Neural progenitor cell (in vitro differentiated cells): Measurements from ENCODE around the gene MKX. TPM values are rescaled to one million over a fixed set of nuclear protein-coding genes. Genes with fewer than 3 reads are reported as not detected.

Source experiments
- DNase-seq: peaks from one replicate; pipeline ENCODE4 v3.0.0-alpha.2; 2016; ENCODE audit warnings: low spot score
- H2AFZ ChIP-seq: fragments of 200-600 bp; sonication (generic); replicated peaks from 2 replicates; pipeline ENCODE4 v1.6.1; 2016; ENCODE audit warnings: antibody characterized with exemption
- H3F3A ChIP-seq: fragments of 200-600 bp; sonication (generic); 2 replicates; pipeline ENCODE4 v1.6.1; 2016; ENCODE audit warnings: antibody characterized with exemption, low read depth
- H3K27ac ChIP-seq: fragments of 200-600 bp; sonication (generic); 2 replicates; pipeline ENCODE4 v1.5.1; 2016; ENCODE audit warnings: mild to moderate bottlenecking
- H3K27me3 ChIP-seq: fragments of 200-600 bp; sonication (generic); 2 replicates; pipeline ENCODE4 v1.6.1; 2016; ENCODE audit warnings: mild to moderate bottlenecking, moderate library complexity
- H3K36me3 ChIP-seq: fragments of 200-600 bp; sonication (generic); 2 replicates; pipeline ENCODE4 v1.5.1; 2016
- H3K4me1 ChIP-seq: fragments of 200-600 bp; sonication (generic); 2 replicates; pipeline ENCODE4 v1.6.1; 2016; ENCODE audit warnings: mixed run types
- H3K4me2 ChIP-seq: fragments of 200-600 bp; sonication (generic); 2 replicates; pipeline ENCODE4 v1.6.1; 2016
- H3K4me3 ChIP-seq: fragments of 200-600 bp; sonication (generic); 2 replicates; pipeline ENCODE4 v1.5.1; 2016
- H3K79me2 ChIP-seq: fragments of 200-600 bp; sonication (generic); 2 replicates; pipeline ENCODE4 v1.6.1; 2016; ENCODE audit warnings: low read depth
- H3K9ac ChIP-seq: fragments of 200-600 bp; sonication (generic); 2 replicates; pipeline ENCODE4 v1.6.1; 2016
- H3K9me3 ChIP-seq: fragments of 200-600 bp; sonication (generic); 2 replicates; pipeline ENCODE4 v1.5.1; 2016; ENCODE audit warnings: low read depth
- H4K20me1 ChIP-seq: fragments of 200-600 bp; sonication (generic); 2 replicates; pipeline ENCODE4 v1.6.1; 2016; ENCODE audit warnings: low read depth
- H3K27ac Mint-ChIP-seq: 3 replicates; pipeline ENCODE4 v1.8.0; 2021; ENCODE audit warnings: mixed read lengths
- H3K27me3 Mint-ChIP-seq: 2 replicates; pipeline ENCODE4 v1.8.0; 2022; ENCODE audit warnings: low read depth, mild to moderate bottlenecking, inconsistent platforms, moderate library complexity, mixed read lengths; ENCODE audit not compliant: insufficient read depth
- H3K36me3 Mint-ChIP-seq: 3 replicates; pipeline ENCODE4 v1.8.0; 2021; ENCODE audit warnings: mixed read lengths
- H3K4me1 Mint-ChIP-seq: 3 replicates; pipeline ENCODE4 v1.8.0; 2021; ENCODE audit warnings: mixed read lengths
- H3K4me3 Mint-ChIP-seq: 3 replicates; pipeline ENCODE4 v1.8.0; 2021; ENCODE audit warnings: mild to moderate bottlenecking, moderate library complexity, mixed read lengths
- H3K9me3 Mint-ChIP-seq: 3 replicates; pipeline ENCODE4 v1.8.0; 2020; ENCODE audit warnings: mixed read lengths
- CTCF ChIP-seq: fragments of 200-600 bp; sonication (generic); IDR thresholded peaks from 2 replicates; pipeline ENCODE4 v1.5.1; 2017; ENCODE audit warnings: antibody characterized with exemption, mild to moderate bottlenecking
- EZH2 ChIP-seq: fragments of 200-600 bp; sonication (generic); IDR thresholded peaks from 2 replicates; pipeline ENCODE4 v1.6.1; 2017; ENCODE audit warnings: antibody characterized with exemption, mild to moderate bottlenecking, moderate library complexity
- EZH2phosphoT487 ChIP-seq: fragments of 200-600 bp; sonication (generic); IDR thresholded peaks from 2 replicates; pipeline ENCODE4 v1.6.1; 2017; ENCODE audit warnings: antibody characterized with exemption
- total RNA-seq: library from RNA; depleted of rRNA; stranded (reverse); fragments of >200 nt; gene quantifications from 2 replicates; pipeline ENCODE4 v1.2.3, GENCODE V29; 2015; ENCODE audit warnings: low replicate concordance

The MKX gene
- total RNA-seq, 1 donor from 2014 or later, result not detected

DNA sequence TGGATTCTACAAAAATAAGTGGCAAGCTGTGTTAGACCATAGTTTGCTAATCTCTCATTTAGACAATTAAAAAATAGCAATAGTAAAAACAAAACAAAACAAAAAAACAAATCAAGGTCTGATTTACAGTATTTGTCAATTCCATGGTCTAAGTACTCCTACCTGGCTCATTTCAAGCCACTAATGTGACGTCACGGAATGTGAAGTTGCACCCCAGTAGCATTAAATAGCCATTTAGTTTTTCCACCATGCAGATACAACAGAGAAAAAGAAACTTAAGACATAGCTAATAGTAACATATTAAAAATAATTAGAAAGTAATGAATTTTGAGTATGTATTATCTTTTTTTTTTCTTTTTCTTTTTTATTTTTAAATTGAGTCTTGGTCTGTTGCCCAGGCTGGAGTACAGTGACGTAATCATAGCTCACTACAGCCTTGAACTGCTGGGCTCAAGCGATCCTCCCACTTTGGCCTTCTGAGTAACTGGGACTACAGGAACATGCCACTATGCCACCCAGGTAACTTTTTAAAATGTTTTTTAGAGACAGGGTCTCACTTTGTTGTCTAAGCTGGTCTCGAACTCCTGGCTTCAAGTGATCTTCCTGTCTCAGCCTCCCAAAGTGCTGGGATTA is 101.2 kb downstream of the MKX start:
- H3K4me1 ChIP-seq, result peaks cover 4% of the 10 kb centered on the region
- Mint-ChIP-seq H3K36me3 (no peaks in the 10 kb centered on the region), H3K4me1 (no peaks in the 10 kb centered on the region), H3K27ac (no peak overlapping the region), H3K9me3 (no peaks in the 10 kb centered on the region), H3K4me3 (no peak overlapping the region), H3K27me3 (peaks cover 2% of the 10 kb centered on the region)
- H3K4me2 ChIP-seq, result no peak overlapping the region
- no peaks in the 10 kb centered on the region for H3K36me3 ChIP-seq
- no peak for DNase-seq
- H3K9ac ChIP-seq, result no peak overlapping the region
- no peak overlapping the region for H3K4me3 ChIP-seq
- no peaks in the 10 kb centered on the region for H3K27me3 ChIP-seq
- H3K79me2 ChIP-seq, result no peaks in the 10 kb centered on the region
- no peaks in the 10 kb centered on the region for H4K20me1 ChIP-seq
- no peak overlapping the region for H3K27ac ChIP-seq
- no peaks in the 10 kb centered on the region for H3K9me3 ChIP-seq
- no peak for TF ChIP-seq CTCF
- TF ChIP-seq EZH2phosphoT487, result no peak
- TF ChIP-seq EZH2, result no peak
- H3F3A ChIP-seq, result no peaks in the 10 kb centered on the region
- H2AFZ ChIP-seq, result no peak overlapping the region

- Histone ChIP-seq H4K20me1 (no peaks in the 10 kb centered on the region), H3K36me3 (no peaks in the 10 kb centered on the region), H3K4me1 (peaks cover 4% of the 10 kb centered on the region), H2AFZ (peak overlapping the region; percentile 39), H3K79me2 (no peaks in the 10 kb centered on the region), H3K27ac (no peak overlapping the region), H3K4me3 (no peak overlapping the region), H3K27me3 (no peaks in the 10 kb centered on the region), H3K4me2 (no peak overlapping the region), H3K9ac (no peak overlapping the region), H3F3A (no peaks in the 10 kb centered on the region), H3K9me3 (no peaks in the 10 kb centered on the region)
- H3K4me3 Mint-ChIP-seq, result no peak overlapping the region
- no peaks in the 10 kb centered on the region for H3K4me1 Mint-ChIP-seq
- no peaks in the 10 kb centered on the region for H3K36me3 Mint-ChIP-seq
- no peaks in the 10 kb centered on the region for H3K9me3 Mint-ChIP-seq
- no peak for TF ChIP-seq EZH2
- no peak for TF ChIP-seq EZH2phosphoT487
- no peak for TF ChIP-seq CTCF
- no peak overlapping the region for H3K27ac Mint-ChIP-seq
- no peaks in the 10 kb centered on the region for H3K27me3 Mint-ChIP-seq
- DNase-seq, result no peak
These were observed 102.3 kb downstream of the MKX start for GRCh38 chr10:27643301-27643700.

GRCh38 chr10:27642023-27642589 is 103.5 kb downstream of the MKX start:
- Mint-ChIP-seq H3K9me3 (no peaks in the 10 kb centered on the region), H3K27ac (no peak overlapping the region), H3K27me3 (no peaks in the 10 kb centered on the region), H3K36me3 (no peaks in the 10 kb centered on the region), H3K4me3 (no peak overlapping the region), H3K4me1 (no peaks in the 10 kb centered on the region)
- no peaks in the 10 kb centered on the region for H3K36me3 ChIP-seq
- no peaks in the 10 kb centered on the region for H3K27me3 ChIP-seq
- H3K4me3 ChIP-seq, result no peak overlapping the region
- H2AFZ ChIP-seq, result no peak overlapping the region
- H3K27ac ChIP-seq, result no peak overlapping the region
- H3K4me1 ChIP-seq, result peaks cover 8% of the 10 kb centered on the region
- no peaks in the 10 kb centered on the region for H3K9me3 ChIP-seq
- H3K9ac ChIP-seq, result no peak overlapping the region
- no peaks in the 10 kb centered on the region for H3K79me2 ChIP-seq
- H3F3A ChIP-seq, result no peaks in the 10 kb centered on the region
- TF ChIP-seq CTCF, result no peak
- no peak for TF ChIP-seq EZH2
- TF ChIP-seq EZH2phosphoT487, result no peak
- H3K4me2 ChIP-seq, result no peak overlapping the region
- H4K20me1 ChIP-seq, result no peaks in the 10 kb centered on the region
- DNase-seq, result no peak
